ENCODE data around the gene PATE3. TPM values are rescaled to one million over a fixed set of nuclear protein-coding genes. Genes with fewer than 3 reads are reported as not detected.

Gene PATE3
- total RNA-seq, 4 donors from 2014 or later, result not detected

DNA sequence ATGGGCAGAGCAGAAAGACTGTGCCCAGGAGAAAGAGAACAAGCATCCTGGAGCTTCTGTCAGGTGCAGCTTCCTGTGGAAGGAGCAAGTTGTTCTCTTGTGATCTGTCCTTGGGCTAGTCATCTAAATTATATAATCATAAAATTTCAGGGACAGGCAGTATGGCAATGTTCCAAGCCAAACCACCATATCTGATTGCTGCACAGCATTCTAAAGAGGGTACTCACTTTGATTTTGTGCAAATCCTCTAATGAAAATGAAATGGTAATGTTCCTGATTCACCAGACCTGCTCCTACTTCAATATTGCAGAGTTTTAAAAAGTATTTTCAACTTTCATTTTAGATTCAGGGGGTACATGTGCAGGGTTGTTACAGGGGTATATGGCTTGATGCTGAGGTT, 9.2 kb upstream of the PATE3 start, which contains the start of gene PATE2:
Gene PATE2, minus strand, starts transcription at position 101 of the 400 bp plus-strand sequence. Its CDS starts 55 bp downstream, at position 46.
- DNase-seq (ENCODE audit: low spot score), result no peak

DNA sequence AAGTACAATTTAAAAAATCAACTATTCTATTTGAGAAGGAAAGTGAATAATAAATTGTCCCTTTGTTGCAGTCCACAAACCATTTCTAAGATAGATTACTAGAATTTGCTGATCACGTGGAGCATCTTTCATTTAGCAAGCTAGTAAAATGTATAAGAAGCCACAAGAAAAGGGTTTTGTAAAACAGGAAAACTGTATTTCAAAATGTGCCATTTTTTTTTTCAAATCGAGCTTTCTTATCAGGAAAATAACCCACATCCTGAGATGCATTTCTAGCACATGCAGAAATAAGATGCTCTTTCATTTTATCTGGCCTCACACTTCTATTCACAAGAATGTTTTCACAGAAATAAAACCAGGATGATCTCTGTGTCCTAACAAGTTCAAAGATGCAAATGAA, 3.2 kb upstream of the PATE3 start:
- ATAC-seq (ENCODE audit: low FRiP score) (no peak), DNase-seq (ENCODE audit: low spot score) (no peak)
- TF ChIP-seq, protein P1, sequence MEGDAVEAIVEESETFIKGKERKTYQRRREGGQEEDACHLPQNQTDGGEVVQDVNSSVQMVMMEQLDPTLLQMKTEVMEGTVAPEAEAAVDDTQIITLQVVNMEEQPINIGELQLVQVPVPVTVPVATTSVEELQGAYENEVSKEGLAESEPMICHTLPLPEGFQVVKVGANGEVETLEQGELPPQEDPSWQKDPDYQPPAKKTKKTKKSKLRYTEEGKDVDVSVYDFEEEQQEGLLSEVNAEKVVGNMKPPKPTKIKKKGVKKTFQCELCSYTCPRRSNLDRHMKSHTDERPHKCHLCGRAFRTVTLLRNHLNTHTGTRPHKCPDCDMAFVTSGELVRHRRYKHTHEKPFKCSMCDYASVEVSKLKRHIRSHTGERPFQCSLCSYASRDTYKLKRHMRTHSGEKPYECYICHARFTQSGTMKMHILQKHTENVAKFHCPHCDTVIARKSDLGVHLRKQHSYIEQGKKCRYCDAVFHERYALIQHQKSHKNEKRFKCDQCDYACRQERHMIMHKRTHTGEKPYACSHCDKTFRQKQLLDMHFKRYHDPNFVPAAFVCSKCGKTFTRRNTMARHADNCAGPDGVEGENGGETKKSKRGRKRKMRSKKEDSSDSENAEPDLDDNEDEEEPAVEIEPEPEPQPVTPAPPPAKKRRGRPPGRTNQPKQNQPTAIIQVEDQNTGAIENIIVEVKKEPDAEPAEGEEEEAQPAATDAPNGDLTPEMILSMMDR (IDR thresholded peaks at IDR 0.05), result no peak

More for the DNA sequence above, 9.2 kb upstream of the PATE3 start, which contains the start of gene PATE2:
- ATAC-seq (ENCODE audit: low FRiP score), result no peak
- TF ChIP-seq, protein P1 (IDR thresholded peaks at IDR 0.05), result no peak

GRCh38 chr11:125790825-125791224, 2.9 kb downstream of the PATE3 start:
- TF ChIP-seq, protein P1 (IDR thresholded peaks at IDR 0.05), result no peak
- ATAC-seq (ENCODE audit: low FRiP score) (no peak), DNase-seq (ENCODE audit: low spot score) (no peak)

DNA sequence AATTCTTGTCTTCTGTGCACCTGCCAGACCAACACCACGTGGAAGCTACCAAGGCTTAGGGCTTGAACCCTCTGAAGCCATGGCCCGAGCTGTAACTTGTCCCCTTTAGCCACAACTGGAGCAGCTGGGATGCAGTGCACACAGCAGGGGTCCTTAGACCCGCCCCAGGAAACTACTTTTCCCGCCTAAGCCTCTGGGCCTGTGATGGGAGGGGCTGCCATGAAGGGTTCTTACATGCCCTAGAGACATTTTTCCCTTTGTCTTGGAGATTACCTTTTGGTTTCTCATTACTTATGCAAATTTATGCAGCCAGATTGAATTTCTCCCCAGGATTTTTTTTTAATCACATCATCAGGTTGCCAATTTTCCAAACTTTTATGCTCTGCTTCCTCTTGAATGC, 9.7 kb downstream of the PATE3 start:
- ATAC-seq (ENCODE audit: low FRiP score) (no peak), DNase-seq (ENCODE audit: low spot score) (no peak)
- TF ChIP-seq, protein P1 (IDR thresholded peaks at IDR 0.05), result no peak

DNA sequence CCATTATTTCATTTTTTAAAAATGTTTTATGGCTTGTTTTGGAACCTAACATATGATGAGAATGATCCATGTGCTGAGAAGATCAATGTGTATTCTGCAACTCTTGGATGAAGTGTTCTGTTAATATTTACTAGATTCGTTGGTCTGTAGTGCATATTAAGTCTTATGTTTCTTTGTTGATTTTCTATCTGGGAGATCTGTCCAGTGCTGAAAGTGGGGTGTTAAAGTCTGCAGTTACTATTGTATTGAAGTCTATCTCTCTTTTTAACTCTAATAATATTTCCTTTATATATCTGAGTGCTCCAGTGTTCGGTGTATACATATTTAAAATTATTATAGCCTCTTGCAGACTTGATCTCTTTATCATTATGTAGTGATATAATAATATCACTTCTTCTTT, 11.9 kb downstream of the PATE3 start:
- DNase-seq (ENCODE audit: low spot score), result no peak
- ATAC-seq (ENCODE audit: low FRiP score), result no peak
- TF ChIP-seq, protein P1 (IDR thresholded peaks at IDR 0.05), result no peak

DNA sequence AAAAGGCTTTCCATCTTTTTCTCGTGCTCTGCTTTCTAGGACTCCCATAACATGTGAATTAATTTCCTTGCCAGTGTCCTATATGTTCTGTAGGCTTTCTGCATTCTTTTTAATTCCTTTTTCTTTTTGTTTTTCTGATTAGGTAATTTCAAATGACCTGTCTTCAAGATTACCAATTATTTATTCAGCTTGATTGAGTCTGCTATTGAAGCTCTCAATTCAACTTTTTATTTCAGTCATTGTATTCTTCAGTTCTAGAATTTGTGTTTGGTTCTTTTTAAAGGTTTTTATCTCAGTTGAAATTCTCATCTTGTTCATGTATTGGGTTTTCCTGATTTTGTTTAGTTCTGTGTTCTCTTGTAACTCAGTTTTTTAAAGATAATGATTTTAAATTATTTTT, 14.5 kb downstream of the PATE3 start:
- TF ChIP-seq, protein P1 (IDR thresholded peaks at IDR 0.05), result no peak
- ATAC-seq (ENCODE audit: low FRiP score) (no peak), DNase-seq (ENCODE audit: low spot score) (no peak)

- TF ChIP-seq, protein P1 (IDR thresholded peaks at IDR 0.05), result no peak
- no peak for ATAC-seq (ENCODE audit: low FRiP score)
- no peak for DNase-seq (ENCODE audit: low spot score)
These were observed 20.0 kb downstream of the PATE3 start for GRCh38 chr11:125807909-125808308.

All from omental fat pad (tissue), 4 donors.